NCI-H460 (cell line): ENCODE data around the gene PRRG3. TPM values are rescaled to one million over a fixed set of nuclear protein-coding genes. Genes with fewer than 3 reads are reported as not detected.
"Not testable (repeated sequence)": the region's sequence is repeated elsewhere in the genome, so short reads cannot be mapped to it uniquely, and the experiment has no call there.

Source experiments
- DNase-seq: peaks from one replicate; pipeline ENCODE4 v3.0.0-alpha.2; 2016; ENCODE audit warnings: low read depth; ENCODE audit errors: extremely low read depth
- polyA plus RNA-seq: library from polyadenylated mRNA; depleted of rRNA; stranded (reverse); fragments of >200 nt; gene quantifications from 2 replicates; pipeline ENCODE4 v1.2.3, GENCODE V29; 2014; cell fraction: nucleus; rRNA removed
- total RNA-seq: library from RNA; depleted of rRNA; stranded (reverse); fragments of >200 nt; shearing (Covaris generic); gene quantifications from 2 replicates; pipeline ENCODE4 v1.2.3, GENCODE V29; 2014; rRNA removed

Gene PRRG3
- total RNA-seq = not detected in 2 replicates
- polyA plus RNA-seq = not detected in 2 replicates

DNA sequence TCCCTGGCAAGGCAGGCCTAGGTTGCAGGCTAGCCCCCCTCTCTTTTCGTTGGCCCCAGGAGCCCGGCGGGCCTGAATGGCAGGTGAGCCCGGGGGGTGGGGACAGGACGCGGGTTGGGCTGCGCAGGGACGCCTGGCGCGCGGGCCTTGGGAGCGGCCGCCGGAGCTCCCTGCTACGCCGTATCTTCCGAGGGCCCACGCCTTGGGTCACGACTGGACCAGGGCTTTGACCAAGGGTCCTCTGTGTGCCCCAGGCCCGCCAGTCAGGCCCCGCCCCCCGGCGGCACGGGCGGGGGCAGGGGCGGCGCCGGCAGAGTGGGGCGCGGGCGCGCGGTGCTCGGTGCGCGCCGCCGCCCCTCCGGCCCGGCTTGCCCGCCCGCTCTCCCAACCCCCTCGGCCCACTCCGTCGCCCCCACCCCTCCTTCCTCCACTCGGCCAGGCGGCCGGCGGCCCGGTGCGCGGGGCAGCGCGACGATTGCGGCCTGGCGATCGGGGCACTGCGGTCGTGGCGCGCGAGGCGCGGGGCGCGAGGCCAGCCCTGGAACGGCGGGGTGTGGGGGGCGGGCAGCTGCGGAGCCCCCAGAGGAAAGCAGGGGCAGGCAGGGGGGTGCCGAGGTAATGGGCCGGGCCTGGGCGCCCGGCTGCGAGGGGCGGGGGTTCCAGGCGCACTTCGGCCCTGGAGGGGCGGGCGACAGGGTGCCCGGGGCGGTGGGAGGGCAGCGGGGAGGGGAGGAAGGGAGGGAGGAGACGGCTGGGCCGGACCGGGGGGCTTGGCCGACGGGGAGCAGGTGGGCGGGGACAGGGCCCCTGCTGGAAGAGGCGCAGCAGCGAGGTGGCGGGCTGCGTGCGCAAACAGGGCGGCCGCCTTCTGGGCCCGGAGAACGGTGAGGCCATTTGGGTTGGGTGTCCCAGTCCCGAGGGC is at the start of gene PRRG3:
Gene PRRG3, plus strand, starts transcription at position 798 of the 922 bp plus-strand sequence. CDS start 3,357 bp downstream, outside the sequence.
- DNase-seq = no peak

DNA sequence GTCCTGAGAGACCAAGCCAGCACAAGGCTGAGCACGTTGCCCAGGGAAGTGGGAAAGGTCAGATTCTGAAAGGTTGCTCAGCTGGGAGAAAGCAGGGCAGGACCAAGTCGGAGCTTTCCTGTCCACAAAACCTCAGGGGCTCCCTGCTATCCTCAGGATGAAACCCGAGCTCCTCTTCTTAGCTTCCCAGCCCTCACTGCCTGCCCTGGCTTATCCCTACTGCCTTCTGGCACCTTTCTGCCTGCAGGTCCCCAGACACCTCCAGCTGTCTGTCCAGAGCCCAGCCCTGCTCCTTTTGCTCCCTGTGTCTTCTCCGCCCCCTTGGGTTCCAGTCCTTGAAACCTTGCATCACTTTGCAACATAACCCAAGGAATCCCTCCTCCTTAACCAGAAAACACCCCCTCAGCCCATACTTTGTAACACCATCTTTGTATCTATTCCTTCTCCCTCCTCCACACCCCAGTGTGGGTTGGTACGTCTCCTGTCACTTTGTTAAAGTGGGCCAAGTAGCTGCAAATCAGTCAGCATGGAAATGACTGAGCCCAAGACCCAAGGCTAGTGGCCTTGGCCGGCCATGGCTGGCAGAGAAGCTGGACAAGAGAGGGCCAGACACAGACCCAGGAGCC is 20.0 kb upstream of the PRRG3 start:
- DNase-seq = no peak

DNA sequence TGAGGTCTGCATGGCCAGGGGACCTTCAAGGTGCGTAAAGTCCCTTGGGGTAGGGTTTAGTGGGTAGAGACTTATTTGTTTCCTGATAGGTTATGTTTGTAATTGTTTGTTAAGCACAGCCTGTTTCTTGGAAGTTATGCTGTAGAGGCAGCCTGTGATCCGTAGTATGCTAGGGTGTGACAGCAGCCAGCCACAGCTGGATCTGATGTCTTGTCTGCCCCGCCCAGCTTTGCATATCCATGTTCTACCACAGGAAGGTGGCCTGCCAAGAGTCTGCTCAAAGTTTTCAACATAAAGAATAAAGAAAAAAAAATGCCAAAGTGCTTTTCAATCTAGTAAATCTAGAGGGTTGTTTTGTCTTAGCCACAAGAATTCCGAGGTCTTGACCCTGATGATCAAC is 19.1 kb upstream of the PRRG3 start:
- no peak for DNase-seq

DNA sequence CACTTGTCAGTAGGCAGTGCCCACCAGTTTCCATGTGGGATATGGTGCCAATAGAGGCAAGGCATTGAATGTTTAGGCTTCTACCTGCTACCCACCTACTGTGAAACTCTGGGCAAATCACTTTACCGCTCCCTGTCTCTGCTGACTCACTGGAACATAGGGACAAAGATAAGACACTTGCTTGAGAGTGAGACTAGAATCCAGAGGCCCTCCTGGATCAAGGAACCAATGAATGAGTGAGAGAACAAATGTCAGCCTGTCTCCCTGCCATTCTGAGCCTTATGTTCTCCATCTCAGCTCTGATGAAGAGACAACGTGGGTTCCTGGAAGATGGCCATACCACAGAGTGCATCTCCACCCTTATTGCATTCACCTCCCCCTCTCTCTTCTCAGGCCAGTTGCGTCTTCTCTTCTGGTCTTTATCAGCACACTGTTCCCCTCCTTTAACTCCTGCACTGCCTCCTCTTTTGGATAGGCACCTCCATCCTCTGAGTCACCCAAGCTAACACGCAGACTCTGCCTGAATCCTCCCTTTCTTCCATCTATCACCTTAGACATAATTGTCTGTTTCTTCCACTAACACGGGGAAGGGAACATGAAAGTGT is 15.4 kb upstream of the PRRG3 start:
- DNase-seq = no peak

DNA sequence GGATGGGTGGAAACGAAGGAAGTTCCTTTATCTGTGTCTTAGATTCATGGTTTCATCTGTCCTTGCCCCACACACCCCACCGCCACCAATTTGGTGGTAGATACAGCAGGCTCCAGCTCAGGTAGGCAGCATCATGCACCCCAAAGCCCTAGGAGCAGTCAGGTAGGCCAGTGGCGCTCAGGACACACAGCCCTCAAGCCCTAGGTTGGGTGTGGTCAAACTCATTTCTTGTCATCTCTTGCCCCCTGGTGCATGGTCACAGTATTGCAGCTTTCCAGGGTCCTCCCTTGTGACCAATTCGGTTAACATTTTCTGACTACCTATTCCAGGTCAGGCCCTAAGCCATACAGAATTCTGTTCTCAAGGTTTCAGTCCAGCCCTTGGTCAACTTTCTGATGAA is 14.5 kb upstream of the PRRG3 start:
- DNase-seq = peak; percentile 59

DNA sequence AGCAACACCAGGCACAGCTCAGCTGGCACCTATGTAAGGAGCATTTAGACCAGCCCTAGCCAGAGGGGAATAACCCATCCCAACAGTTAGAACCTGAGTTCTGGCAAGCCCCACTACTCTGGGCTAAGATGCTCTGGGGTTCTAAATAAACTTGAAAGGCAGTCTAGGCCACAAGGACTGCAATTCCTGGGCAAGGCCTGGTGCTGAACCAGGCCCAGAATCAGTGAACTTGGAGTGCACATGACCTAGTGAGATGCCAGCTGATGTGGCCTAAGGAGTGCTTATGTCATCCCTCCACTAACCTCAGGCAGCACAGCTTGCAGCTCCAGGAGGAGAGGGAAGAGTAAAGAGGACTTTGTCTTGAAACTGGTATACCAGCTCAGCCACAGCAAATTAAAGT is 7.6 kb upstream of the PRRG3 start:
- no peak for DNase-seq

DNA sequence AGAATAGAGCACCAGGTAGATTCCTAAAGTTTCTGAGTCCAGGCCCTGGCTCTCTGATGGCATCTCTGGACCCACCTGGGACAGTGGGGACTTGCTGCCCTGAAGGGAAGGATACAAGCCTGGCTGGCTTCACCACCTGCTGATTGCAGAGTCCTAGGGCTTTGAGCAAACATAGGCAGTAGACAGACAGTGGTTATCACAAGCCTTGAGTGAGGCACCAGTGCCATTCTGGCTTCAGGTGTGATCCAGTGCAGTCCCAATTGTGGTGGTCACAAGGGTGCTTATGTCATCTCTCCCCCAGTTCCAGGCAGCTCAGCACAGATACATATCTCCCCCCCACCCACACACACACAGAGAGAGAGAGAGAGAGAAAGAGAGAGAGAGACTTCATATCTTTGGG is 6.6 kb upstream of the PRRG3 start:
- DNase-seq = no peak

DNA sequence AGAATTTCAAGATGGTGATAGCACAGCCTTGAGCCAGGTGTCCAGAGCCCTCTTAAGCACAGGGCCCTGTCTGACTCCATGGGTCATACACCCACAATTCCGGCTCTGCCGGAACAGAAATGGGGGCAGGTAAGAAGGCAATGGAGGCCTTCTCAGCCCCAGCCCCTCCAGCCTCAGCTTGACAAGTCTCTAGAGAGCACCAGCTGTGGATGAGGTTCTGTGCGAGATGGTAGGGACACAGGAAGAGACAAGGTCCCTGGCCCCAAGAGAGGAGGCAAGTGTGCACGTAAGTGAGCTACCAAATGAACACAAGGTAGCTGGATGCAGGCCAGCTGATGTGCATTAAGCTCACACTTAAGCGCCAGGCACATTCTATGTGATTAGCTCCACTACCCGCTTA is 2.4 kb upstream of the PRRG3 start:
- DNase-seq = no peak

DNA sequence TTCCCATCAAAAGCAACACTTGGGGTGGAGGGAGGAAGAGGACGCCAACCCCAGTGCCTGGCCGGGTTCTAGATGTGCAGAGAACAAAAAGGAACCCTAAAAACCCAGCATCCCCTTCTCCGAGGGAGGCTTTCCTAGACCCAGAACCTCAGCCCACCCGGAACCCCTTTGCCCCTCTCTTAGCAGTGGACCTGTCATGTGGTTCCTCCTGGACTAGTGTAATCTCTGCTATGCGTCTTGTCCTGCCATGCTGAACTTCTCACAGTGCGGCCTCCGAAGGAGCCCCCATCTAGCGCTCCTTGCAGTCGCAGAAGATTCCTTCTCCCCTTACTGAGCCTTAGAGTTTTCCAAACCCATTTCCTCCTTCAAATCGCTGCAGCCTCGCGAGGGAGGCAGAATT is 1.1 kb upstream of the PRRG3 start:
- no peak for DNase-seq

DNA sequence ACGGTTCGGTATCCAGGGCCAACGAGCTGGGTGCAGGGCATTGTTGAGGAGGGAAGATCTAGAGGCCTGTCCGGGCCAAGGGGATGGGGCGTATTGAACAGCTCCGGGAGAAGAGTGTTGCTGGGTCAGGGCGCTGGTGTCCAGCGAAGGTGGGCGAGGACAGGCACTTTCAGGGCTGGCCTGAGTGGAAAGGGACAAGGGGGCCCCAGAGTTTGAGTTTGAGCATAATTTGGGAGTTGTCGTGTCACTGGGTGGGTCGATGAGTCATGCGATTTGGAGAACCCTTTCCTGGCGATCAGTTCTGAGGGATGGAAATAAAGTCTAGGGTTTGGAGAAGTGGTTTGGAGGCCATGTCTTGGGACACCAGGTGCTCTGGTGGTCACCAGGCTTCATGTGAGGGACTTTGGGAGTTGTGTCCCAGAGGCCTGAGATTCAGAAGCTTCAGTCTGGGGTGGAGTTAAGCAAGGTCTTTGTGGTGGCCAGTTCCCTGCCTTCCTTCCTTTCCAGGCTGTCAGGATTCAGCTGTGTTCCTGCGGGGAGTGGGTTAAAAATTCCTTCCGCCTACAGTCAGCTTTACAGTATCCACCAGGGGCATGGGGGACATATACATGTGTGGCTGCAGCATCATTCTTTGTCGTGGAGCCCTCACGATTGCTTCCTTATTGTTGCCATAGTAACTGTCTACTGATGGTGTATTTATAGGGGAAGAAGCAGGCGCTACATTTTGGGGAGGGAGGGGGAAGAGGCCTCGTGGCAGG is 504 bp downstream of the PRRG3 start:
- DNase-seq = no peak

DNA sequence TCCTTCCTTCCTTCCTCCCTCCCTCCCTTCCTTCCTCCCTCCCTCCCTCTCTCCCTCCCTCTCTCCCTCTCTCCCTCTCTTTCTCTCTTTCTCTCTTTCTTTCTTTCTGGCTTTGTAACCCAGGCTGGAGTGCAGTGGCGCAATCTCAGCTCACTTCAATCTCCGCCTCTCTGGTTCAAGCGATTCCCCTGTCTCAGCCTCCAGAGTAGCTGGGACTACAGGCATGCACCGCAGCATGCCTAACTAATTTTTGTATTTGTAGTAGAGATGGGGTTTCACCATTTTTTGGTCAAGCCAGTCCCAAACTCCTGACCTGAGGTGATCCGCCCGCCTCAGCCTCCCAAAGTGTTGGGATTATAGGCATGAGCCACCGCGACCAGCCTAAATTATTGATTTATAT is 1.8 kb downstream of the PRRG3 start:
- DNase-seq = not testable (repeated sequence)

DNA sequence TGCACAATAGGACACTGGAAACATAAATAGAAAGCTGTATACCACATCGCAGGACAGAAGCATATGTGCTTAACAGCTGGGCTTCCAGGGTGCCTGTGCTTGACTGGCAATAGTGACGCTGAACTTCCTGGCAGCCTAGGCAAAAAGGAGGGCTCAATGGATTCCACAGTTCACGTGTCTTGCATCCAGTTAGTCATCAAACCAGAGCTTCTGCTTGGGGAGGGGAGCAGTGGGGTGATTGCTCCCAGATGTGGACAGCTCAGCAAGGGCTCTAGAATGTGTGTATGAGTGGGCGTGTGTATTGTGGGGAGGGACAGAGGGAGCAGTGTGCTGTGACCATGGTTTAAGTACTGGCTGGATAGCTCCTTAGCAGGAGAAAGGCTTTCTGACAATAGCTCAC is 2.3 kb downstream of the PRRG3 start:
- no peak for DNase-seq

DNA sequence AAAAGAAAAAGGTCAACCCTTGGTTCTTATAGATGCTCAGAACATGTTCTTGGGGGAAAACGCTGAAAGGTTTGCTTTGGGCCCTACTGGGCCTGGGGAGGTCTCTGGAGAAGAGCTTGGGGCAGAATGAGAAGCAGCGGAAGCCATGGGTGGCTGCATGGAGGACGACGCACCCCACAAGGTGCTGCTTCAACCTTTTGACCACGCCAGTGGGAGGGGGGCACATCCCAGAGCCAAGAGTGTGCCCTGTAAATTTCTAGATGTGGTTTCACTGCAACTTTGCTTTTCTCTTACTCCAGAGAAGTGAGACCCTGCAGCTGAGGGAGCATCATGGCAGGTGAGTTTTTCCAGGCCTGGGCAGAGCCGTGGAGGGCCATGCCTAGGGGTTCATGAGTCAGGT is 3.2 kb downstream of the PRRG3 start:
- DNase-seq = no peak

DNA sequence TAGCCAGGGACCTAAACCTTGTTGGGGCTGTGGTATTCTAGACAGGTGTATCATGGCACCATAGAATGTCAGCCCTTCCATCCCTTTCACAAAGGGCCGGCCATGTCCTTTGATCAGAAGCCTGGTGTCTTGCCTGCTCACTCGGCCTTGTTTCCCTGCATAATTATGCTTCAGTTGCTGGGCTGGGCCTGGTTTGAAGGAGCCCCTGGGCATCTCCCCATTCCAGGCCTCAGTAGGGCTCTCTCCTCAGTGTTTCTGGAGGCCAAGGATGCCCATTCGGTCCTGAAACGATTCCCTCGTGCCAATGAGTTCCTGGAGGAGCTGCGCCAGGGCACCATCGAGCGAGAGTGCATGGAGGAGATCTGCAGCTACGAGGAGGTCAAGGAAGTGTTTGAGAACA is 4.5 kb downstream of the PRRG3 start:
- no peak for DNase-seq

DNA sequence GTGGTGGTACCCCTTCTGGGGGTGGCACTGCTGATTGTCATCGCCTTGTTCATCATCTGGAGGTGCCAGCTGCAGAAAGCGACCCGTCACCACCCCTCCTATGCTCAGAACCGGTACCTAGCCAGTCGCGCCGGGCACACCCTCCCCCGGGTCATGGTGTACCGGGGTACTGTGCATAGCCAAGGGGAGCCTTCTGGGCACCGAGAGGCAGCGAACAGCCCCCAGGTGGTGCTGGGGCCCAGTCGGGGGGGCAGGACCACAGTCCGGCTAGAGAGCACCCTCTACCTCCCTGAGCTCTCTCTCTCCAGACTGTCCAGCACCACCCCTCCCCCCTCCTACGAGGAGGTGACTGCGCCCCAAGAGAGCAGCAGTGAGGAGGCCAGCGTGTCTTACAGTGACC is 5.3 kb downstream of the PRRG3 start:
- DNase-seq = no peak

DNA sequence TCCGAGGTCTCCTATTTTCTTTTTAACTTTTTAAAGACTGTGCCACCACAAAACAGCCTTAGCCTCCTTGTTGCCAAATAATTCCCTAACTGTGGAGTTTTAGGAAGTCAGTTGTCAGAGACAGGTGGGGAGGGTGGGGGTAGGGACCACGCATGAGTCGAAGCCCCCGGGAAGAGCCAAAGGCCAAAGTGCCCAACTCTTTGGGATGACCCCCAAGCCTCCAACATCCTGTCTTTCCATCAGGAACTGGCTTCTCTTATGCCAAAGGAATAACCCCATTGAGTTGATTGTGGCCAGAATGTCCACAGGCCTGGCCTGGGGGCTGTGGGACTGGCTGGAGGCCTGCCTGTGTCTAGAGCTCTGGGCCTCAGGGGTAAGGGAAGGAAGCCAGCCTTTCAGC is 5.8 kb downstream of the PRRG3 start:
- DNase-seq = no peak

DNA sequence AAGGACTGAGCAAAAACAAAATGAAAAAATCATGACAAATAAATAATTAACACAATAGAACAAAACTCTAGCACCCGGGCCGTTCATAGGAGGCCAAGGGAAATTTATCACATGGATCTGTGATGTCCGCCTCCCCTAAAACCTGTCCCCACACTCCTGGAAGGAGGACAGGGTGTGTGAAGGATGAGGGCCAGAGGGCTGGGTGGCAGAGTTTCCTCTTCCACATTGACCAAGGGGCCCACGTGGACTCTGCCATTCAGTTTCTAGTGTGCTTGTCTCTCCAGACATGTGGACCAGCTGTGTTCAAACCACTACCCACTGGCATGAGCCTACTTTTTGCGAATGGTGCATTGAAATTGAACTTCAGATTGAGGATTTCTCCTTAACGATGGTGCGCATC is 6.3 kb downstream of the PRRG3 start:
- DNase-seq = no peak

DNA sequence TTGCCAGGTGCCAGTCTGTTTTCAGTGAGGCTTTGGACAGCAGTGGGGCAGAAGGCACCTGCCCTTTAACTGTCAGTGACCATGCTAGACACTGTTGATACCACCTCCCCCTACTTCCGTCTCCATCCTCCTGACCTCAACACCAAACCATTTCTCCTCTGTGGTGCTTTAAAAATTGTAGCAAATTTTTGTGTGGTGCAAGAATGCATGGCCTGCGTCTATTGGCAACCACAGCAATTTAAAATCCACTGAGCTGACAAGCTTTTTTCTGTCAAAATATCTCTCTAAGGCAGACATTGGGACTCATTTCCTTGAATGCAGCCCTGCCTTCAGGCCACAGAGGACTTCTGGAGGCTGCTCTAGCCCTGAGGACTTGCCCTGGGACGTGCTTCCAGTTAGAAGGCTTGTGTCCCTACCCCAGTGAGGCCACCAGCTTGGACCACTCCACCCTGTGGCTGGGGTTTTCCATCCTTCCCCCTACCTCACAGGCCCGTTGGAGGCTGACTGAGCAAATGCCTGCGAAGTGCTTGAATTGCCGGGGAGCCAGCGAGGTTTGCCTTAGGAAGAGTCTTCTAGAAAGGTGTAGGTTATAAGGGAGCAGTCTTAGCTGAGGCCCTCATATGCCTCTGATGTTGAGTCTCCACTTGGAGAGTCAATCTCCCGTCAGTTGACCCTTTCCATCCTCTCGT is 6.9 kb downstream of the PRRG3 start:
- DNase-seq = no peak

DNA sequence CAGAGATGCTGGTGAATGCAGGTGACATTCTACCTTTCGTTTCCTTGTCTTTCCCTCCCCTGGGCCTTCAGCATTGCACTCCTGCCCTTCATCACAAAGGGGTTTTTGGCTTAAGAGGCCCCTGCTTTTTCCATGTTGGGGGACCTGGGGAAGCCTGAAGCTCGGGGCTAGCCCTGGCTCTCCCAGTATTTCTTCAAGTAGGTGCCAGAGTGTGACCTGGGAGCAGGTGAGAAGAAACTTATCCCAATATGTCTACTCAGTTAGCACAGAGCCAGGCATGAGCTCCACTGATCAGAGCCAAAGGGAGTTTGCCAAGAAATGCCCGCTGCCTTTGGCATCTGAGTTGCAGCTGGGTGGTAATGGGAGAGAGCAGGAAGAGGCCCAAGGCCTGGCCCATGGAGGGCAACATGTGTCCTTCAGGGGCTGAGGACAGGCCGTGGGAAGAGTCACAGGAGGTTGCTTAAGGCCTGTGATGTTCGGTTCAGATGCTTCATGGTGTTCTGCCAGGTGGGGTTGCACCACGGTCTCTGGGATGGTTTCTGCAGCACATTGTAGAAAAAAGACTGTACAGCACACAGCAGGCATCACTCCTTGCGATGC is 7.6 kb downstream of the PRRG3 start:
- no peak for DNase-seq

DNA sequence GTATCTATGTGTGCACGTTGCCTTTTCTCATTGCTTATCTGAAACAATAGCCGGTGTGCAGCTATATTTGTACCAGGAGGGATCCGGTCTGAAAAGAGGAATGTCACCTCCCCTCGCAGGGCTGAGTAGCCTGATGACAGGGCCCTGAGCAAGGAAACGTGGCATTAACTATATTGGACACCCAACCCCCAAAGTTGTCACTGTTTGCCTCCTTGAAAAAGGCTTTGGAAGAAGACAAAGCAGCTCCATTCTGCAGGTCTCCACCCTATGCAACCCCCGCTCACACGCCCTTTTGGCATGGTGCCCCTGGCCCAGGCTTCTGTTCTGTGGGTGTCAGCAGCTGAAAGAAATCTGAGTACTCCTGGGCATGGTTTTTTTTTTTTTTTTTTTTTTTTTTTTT is 8.2 kb downstream of the PRRG3 start:
- DNase-seq = no peak
